ENCODE data around the gene MAP4K1. TPM values are rescaled to one million over a fixed set of nuclear protein-coding genes. Genes with fewer than 3 reads are reported as not detected.
"Not testable (repeated sequence)": the region's sequence is repeated elsewhere in the genome, so short reads cannot be mapped to it uniquely, and the experiment has no call there.

The MAP4K1 gene
- total RNA-seq, 1 donor from 2014 or later = 6.3 TPM

DNA sequence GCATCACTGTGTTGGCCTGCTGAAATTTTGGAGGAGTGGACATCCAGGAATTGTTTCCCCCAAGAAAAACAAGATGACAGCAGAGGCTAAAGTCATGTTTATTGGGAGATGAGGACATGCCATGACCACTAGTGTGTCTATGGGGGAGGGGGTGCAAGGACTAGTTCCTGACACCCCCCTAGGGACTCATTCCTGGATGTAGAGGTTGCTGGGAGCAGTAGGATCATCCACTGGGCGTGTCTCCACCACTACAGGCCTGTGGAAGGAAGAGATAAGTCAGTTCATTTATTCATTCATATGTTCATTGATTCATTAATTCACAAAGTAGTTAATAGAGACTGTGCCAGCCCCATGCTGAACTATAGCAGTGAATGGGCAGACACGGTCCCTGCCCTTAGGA lies 30.2 kb downstream of the MAP4K1 start:
- Mint-ChIP-seq H3K9me3 (ENCODE audit: unreplicated experiment) (peaks cover 1% of the 10 kb centered on the region), H3K27me3 (ENCODE audit: unreplicated experiment) (no peaks in the 10 kb centered on the region), H3K27ac (ENCODE audit: unreplicated experiment) (no peak overlapping the region), H3K36me3 (ENCODE audit: unreplicated experiment) (no peaks in the 10 kb centered on the region), H3K4me1 (ENCODE audit: low read depth, unreplicated experiment) (no peaks in the 10 kb centered on the region), H3K4me3 (ENCODE audit: unreplicated experiment) (no peak overlapping the region)
- DNase-seq = no peak
- TF ChIP-seq, protein P1, sequence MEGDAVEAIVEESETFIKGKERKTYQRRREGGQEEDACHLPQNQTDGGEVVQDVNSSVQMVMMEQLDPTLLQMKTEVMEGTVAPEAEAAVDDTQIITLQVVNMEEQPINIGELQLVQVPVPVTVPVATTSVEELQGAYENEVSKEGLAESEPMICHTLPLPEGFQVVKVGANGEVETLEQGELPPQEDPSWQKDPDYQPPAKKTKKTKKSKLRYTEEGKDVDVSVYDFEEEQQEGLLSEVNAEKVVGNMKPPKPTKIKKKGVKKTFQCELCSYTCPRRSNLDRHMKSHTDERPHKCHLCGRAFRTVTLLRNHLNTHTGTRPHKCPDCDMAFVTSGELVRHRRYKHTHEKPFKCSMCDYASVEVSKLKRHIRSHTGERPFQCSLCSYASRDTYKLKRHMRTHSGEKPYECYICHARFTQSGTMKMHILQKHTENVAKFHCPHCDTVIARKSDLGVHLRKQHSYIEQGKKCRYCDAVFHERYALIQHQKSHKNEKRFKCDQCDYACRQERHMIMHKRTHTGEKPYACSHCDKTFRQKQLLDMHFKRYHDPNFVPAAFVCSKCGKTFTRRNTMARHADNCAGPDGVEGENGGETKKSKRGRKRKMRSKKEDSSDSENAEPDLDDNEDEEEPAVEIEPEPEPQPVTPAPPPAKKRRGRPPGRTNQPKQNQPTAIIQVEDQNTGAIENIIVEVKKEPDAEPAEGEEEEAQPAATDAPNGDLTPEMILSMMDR (IDR thresholded peaks at IDR 0.05; ENCODE audit: partially characterized antibody, unreplicated experiment) = no peak

DNA sequence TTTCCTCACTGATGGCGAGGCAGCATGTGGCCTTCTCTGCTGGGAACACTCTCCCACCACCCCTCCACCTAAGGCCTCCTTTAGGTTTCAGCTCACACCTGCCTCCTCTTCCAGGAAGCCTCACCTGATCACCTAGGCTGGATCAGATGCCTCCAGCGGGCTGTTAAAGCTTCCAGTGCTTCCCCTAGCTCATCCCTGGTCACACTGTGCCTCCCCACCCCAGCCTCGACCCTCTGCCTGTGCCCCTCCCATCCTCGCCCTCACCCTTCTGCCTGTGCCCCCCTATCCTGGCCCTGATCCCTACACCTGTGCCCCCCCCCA lies 33.8 kb downstream of the MAP4K1 start:
- no peak overlapping the region for H3K27ac Mint-ChIP-seq (ENCODE audit: unreplicated experiment)
- no peaks in the 10 kb centered on the region for H3K27me3 Mint-ChIP-seq (ENCODE audit: unreplicated experiment)
- no peak for DNase-seq

DNA sequence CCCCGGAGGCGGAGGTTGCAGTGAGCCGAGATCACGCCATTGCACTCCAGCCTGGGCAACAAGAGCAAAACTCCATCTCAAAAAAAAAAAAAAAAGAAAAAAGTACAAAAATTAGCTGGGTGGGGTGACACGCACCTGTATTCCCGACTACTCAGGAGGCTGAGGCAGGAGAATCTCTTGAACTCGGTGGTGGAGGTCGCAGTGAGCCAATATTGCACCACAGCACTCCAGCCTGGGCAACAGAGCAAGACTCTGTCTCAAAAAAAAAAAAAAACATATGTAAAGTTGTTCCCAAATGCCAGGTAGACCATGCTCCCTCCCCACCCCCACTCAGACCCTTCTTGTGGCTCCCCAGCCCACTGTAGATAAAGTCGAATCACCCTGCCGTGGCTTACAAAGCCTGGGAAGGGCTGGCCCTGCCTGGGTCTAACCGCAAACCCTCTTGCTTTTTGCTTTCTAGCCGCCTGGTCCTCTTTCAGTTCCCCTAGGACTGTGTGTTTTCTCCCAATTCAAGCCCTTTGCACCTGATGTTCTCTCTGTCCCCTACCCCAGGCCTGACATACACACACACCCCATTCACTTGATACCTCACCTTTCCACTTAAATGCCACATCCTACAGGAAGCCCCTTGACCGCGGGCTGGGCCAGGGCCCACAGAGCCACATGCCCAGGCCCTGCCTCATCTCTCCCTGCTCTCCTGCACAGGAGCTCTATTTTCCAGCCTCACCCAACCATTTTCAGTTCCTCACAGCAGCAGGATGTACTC lies 34.4 kb downstream of the MAP4K1 start:
- Mint-ChIP-seq H3K9me3 (ENCODE audit: unreplicated experiment) (no peaks in the 10 kb centered on the region), H3K4me1 (ENCODE audit: low read depth, unreplicated experiment) (no peaks in the 10 kb centered on the region), H3K4me3 (ENCODE audit: unreplicated experiment) (no peak overlapping the region), H3K27me3 (ENCODE audit: unreplicated experiment) (no peaks in the 10 kb centered on the region), H3K27ac (ENCODE audit: unreplicated experiment) (no peak overlapping the region), H3K36me3 (ENCODE audit: unreplicated experiment) (no peaks in the 10 kb centered on the region)
- no peak for DNase-seq
- TF ChIP-seq, protein P1 (IDR thresholded peaks at IDR 0.05; ENCODE audit: partially characterized antibody, unreplicated experiment) = no peak

More for the DNA sequence above, 33.8 kb downstream of the MAP4K1 start:
- Mint-ChIP-seq H3K9me3 (ENCODE audit: unreplicated experiment) (no peaks in the 10 kb centered on the region), H3K4me3 (ENCODE audit: unreplicated experiment) (no peak overlapping the region), H3K4me1 (ENCODE audit: low read depth, unreplicated experiment) (no peaks in the 10 kb centered on the region), H3K36me3 (ENCODE audit: unreplicated experiment) (no peaks in the 10 kb centered on the region)
- TF ChIP-seq, protein P1 (IDR thresholded peaks at IDR 0.05; ENCODE audit: partially characterized antibody, unreplicated experiment) = no peak

DNA sequence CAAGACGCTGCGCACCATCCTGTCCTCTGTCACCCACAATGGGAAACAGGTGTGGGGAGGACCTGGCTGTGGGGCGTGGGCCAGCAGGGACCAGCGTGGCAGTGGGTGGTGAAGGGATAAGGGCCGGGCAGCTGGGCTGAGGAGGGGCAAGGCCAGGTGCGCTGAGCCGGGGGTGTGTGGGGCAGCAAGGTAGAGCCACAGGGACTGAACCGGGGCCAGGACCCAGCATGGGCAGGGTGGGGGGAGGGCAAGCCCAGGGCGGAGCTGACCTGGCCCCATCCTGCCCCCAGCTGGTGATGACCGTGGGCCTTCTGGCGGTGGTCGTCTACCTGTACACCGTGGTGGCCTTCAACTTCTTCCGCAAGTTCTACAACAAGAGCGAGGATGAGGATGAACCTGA lies 37.7 kb downstream of the MAP4K1 start:
- Mint-ChIP-seq H3K27ac (ENCODE audit: unreplicated experiment) (no peak overlapping the region), H3K27me3 (ENCODE audit: unreplicated experiment) (no peaks in the 10 kb centered on the region), H3K4me1 (ENCODE audit: low read depth, unreplicated experiment) (no peaks in the 10 kb centered on the region), H3K9me3 (ENCODE audit: unreplicated experiment) (no peaks in the 10 kb centered on the region), H3K36me3 (ENCODE audit: unreplicated experiment) (no peaks in the 10 kb centered on the region), H3K4me3 (ENCODE audit: unreplicated experiment) (no peak overlapping the region)
- no peak for DNase-seq
- TF ChIP-seq, protein P1 (IDR thresholded peaks at IDR 0.05; ENCODE audit: partially characterized antibody, unreplicated experiment) = no peak

DNA sequence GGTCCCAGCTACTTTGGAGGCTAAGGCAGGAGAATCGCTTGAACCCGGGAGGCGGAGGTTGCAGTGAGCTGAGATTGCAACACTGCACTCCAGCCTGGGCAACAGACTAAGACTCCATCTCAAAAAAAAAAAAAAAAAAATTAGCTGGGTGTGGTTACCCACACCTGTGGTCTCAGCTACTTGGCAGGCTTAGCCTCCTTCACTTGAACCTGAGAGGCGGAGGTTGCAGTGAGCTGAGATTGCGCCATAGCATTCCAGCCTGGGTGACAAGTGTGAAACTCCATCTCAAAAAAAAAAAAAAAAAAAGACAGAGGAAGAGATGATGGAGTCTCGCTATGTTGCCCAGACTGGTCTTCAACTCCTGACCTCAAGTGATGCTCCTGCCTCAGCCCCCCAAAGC lies 38.4 kb downstream of the MAP4K1 start:
- not testable (repeated sequence) for H3K27ac Mint-ChIP-seq (ENCODE audit: unreplicated experiment); H3K4me1 Mint-ChIP-seq (ENCODE audit: low read depth, unreplicated experiment); H3K9me3 Mint-ChIP-seq (ENCODE audit: unreplicated experiment)

More for the DNA sequence above, 38.4 kb downstream of the MAP4K1 start:
- not testable (repeated sequence) for H3K36me3 Mint-ChIP-seq (ENCODE audit: unreplicated experiment); H3K27me3 Mint-ChIP-seq (ENCODE audit: unreplicated experiment); DNase-seq; H3K4me3 Mint-ChIP-seq (ENCODE audit: unreplicated experiment)

Data from glutamatergic neuron (in vitro differentiated cells).